CD14-positive monocyte (primary cell): ENCODE results near the gene DISP2. TPM values are rescaled to one million over a fixed set of nuclear protein-coding genes. Genes with fewer than 3 reads are reported as not detected.
A peak's percentile ranks its signal among the peaks of the same experiment; 100 is the strongest.

Experiments
- DNase-seq, 3 donors: peaks; one replicate each; pipeline ENCODE4 v3.0.0-alpha.2; 2011 to 2022
- H2AFZ ChIP-seq: 2 replicates; pipeline ENCODE4 v1.6.0; 2012; ENCODE audit warnings: mild to moderate bottlenecking, low read depth, low read length, inconsistent platforms; ENCODE audit not compliant: insufficient read depth, poor library complexity, severe bottlenecking
- H3K27ac ChIP-seq, 2 donors: 1 replicate in 1 of 2; 2 replicates in 1 of 2; pipeline ENCODE4 v1.5.1; 2012 to 2013; ENCODE audit warnings: low read length in 2 of 2, control low read depth in 1 of 2, inconsistent platforms in 1 of 2, low read depth in 1 of 2, mild to moderate bottlenecking in 1 of 2
- H3K27me3 ChIP-seq, 2 donors: one replicate each; pipeline versions ENCODE4 v1.6.0 to v1.6.1; 2011 to 2013; ENCODE audit warnings: low read length in 2 of 2; ENCODE audit not compliant: control insufficient read depth in 2 of 2, insufficient read depth in 2 of 2
- H3K36me3 ChIP-seq, 2 donors: replicated peaks in 1 of 2; 1 replicate in 1 of 2; 2 replicates in 1 of 2; pipeline versions ENCODE4 v1.5.1 to v1.6.1; 2012 to 2013; ENCODE audit warnings: low read length in 2 of 2, control low read depth in 1 of 2, inconsistent platforms in 1 of 2, mild to moderate bottlenecking in 1 of 2; ENCODE audit not compliant: insufficient read depth in 2 of 2, control insufficient read depth in 1 of 2
- H3K4me1 ChIP-seq, 2 donors: 1 replicate in 1 of 2; 2 replicates in 1 of 2; pipeline versions ENCODE4 v1.5.1 to v1.6.1; 2012 to 2013; ENCODE audit warnings: low read length in 2 of 2, control low read depth in 1 of 2, inconsistent platforms in 1 of 2, mild to moderate bottlenecking in 1 of 2, moderate library complexity in 1 of 2; ENCODE audit not compliant: insufficient read depth in 2 of 2, control insufficient read depth in 1 of 2
- H3K4me2 ChIP-seq: replicated peaks from 2 replicates; pipeline ENCODE3; 2012; ENCODE audit warnings: low read length, moderate library complexity, mild to moderate bottlenecking; ENCODE audit not compliant: poor library complexity, severe bottlenecking; ENCODE audit errors: extremely low read depth
- H3K4me3 ChIP-seq, 3 experiments: fragments of 200-600 bp in 1 of 3; sonication (generic) in 1 of 3; replicated peaks in 1 of 3; 1 replicate in 2 of 3; 2 replicates in 1 of 3; pipeline ENCODE4 v1.5.1; 2011 to 2013; ENCODE audit warnings: low read length in 3 of 3, mild to moderate bottlenecking in 3 of 3, control low read depth in 2 of 3, low read depth in 2 of 3, inconsistent platforms in 1 of 3, moderate library complexity in 1 of 3
- H3K79me2 ChIP-seq: 2 replicates; pipeline ENCODE4 v1.6.0; 2012; ENCODE audit warnings: mild to moderate bottlenecking, control low read depth, inconsistent platforms, low read length, moderate library complexity; ENCODE audit not compliant: insufficient read depth
- H3K9ac ChIP-seq: 2 replicates; pipeline ENCODE4 v1.6.0; 2017; ENCODE audit warnings: low read length, mild to moderate bottlenecking; ENCODE audit not compliant: insufficient read depth, poor library complexity, severe bottlenecking
- H3K9me3 ChIP-seq, 2 donors: replicated peaks in 1 of 2; 1 replicate in 1 of 2; 2 replicates in 1 of 2; pipeline versions ENCODE4 v1.5.1 to v1.6.1; 2012 to 2013; ENCODE audit warnings: low read length in 2 of 2, control low read depth in 1 of 2; ENCODE audit not compliant: control insufficient read depth in 1 of 2, insufficient read depth in 1 of 2
- H4K20me1 ChIP-seq: 2 replicates; pipeline ENCODE4 v1.6.0; 2012; ENCODE audit warnings: mild to moderate bottlenecking, low read length, control low read depth, moderate library complexity; ENCODE audit not compliant: insufficient read depth
- H3K27ac Mint-ChIP-seq, 7 donors: one replicate each; pipeline ENCODE4 v1.8.0; 2020; ENCODE audit warnings: mild to moderate bottlenecking in 7 of 7, mixed read lengths in 7 of 7, moderate library complexity in 6 of 7, inconsistent platforms in 2 of 7
- H3K27me3 Mint-ChIP-seq, 3 donors: one replicate each; pipeline ENCODE4 v1.8.0; 2021 to 2022; ENCODE audit warnings: low read depth in 3 of 3, mild to moderate bottlenecking in 3 of 3, mixed read lengths in 3 of 3, moderate library complexity in 3 of 3, inconsistent platforms in 1 of 3
- H3K36me3 Mint-ChIP-seq, 2 donors: one replicate each; pipeline ENCODE4 v1.8.0; 2020; ENCODE audit warnings: mixed read lengths in 2 of 2, inconsistent platforms in 1 of 2, mild to moderate bottlenecking in 1 of 2
- H3K4me1 Mint-ChIP-seq: one replicate; pipeline ENCODE4 v1.8.0; 2020; ENCODE audit warnings: mild to moderate bottlenecking, mixed read lengths
- H3K4me3 Mint-ChIP-seq, 2 donors: one replicate each; pipeline ENCODE4 v1.8.0; 2020; ENCODE audit warnings: mild to moderate bottlenecking in 2 of 2, mixed read lengths in 2 of 2, moderate library complexity in 1 of 2
- H3K9me3 Mint-ChIP-seq, 7 donors: one replicate each; pipeline ENCODE4 v1.8.0; 2020 to 2022; ENCODE audit warnings: mixed read lengths in 7 of 7, mild to moderate bottlenecking in 6 of 7, moderate library complexity in 6 of 7, inconsistent platforms in 2 of 7
- CTCF ChIP-seq: fragments of 200-600 bp; IDR thresholded peaks from one replicate; pipeline ENCODE4 v1.8.0; 2022; ENCODE audit warnings: antibody characterized with exemption, mild to moderate bottlenecking
- WGBS: methylation state at CpG from one replicate; pipeline ENCODE4 v1.1.5; 2013; ENCODE audit warnings: missing lambda C conversion rate; ENCODE audit not compliant: insufficient coverage; 5-methylcytosine and 5-hydroxymethylcytosine counted together
- intact Hi-C, 2 donors: fragments of 100-400 bp; cut with micrococcal nuclease; formaldehyde crosslinking; loops; one replicate each; pipeline versions ENCODE4 v1.15.0 to v1.15.1; 2023
- polyA plus RNA-seq, 3 donors: library from polyadenylated mRNA; depleted of rRNA in 1 of 3; unstranded in 2 of 3; stranded (reverse) in 1 of 3; fragments of 300-500 nt in 2 of 3; fragments of >200 nt in 1 of 3; fragmentation: Illumina TruSeq in 2 of 3; gene quantifications; 1 replicate in 2 of 3; 2 replicates in 1 of 3; pipeline ENCODE4 v1.2.3, GENCODE V29; 2012 to 2021

The DISP2 gene
- polyA plus RNA-seq, 3 donors: 0.01 TPM; not detected in 1

- no peaks in the 10 kb centered on the region for H4K20me1 ChIP-seq
- no peak overlapping the region for H3K9ac ChIP-seq
- no peak for TF ChIP-seq CTCF
- peaks cover 3 to 39% of the 10 kb centered on the region in 2 donors for H3K36me3 ChIP-seq
- H2AFZ ChIP-seq: no peak overlapping the region
- Mint-ChIP-seq H3K9me3 (peaks cover 0 to 1% (median 0%) of the 10 kb centered on the region in 7 donors), H3K27ac (peak overlapping the region in 2 of 7 donors; percentile 54 to 63), H3K36me3 (peaks cover 46 to 48% of the 10 kb centered on the region in 2 donors), H3K4me3 (peak overlapping the region in 1 of 2 donors; percentile 39), H3K27me3 (peaks cover 1 to 4% (median 2%) of the 10 kb centered on the region in 3 donors), H3K4me1 (peaks cover 94% of the 10 kb centered on the region)
- no peaks in the 10 kb centered on the region for H3K9me3 ChIP-seq
- H3K27me3 ChIP-seq: no peaks in the 10 kb centered on the region
- H3K4me2 ChIP-seq: no peak overlapping the region
- intact Hi-C loops: no loop called here
- DNase-seq: no peak
- 94% methylated on average over 7 of the region's 7 CpGs for WGBS
- peaks cover 23% of the 10 kb centered on the region for H3K79me2 ChIP-seq
- H3K27ac ChIP-seq: no peak overlapping the region
- peaks cover 77 to 85% of the 10 kb centered on the region in 2 donors for H3K4me1 ChIP-seq
- H3K4me3 ChIP-seq: no peak overlapping the region
Observed at GRCh38 chr15:40331637-40332036, 26.4 kb upstream of the DISP2 start.

GRCh38 chr15:40332113-40332781, 25.8 kb upstream of the DISP2 start:
- no peaks in the 10 kb centered on the region for H4K20me1 ChIP-seq
- peaks cover 3 to 33% of the 10 kb centered on the region in 2 donors for H3K36me3 ChIP-seq
- intact Hi-C loops: no loop called here
- DNase-seq: no peak
- peaks cover 80 to 85% of the 10 kb centered on the region in 2 donors for H3K4me1 ChIP-seq
- Mint-ChIP-seq H3K4me3 (peak overlapping the region in 1 of 2 donors; percentile 56), H3K9me3 (peaks cover 0 to 1% (median 0%) of the 10 kb centered on the region in 7 donors), H3K4me1 (peaks cover 95% of the 10 kb centered on the region), H3K27me3 (peaks cover 1 to 4% (median 3%) of the 10 kb centered on the region in 3 donors), H3K27ac (peak overlapping the region in 4 of 7 donors; percentile 58 to 97 (median 78)), H3K36me3 (peaks cover 40 to 42% of the 10 kb centered on the region in 2 donors)
- H3K79me2 ChIP-seq: peaks cover 16% of the 10 kb centered on the region
- no peak overlapping the region for H2AFZ ChIP-seq
- H3K9ac ChIP-seq: no peak overlapping the region
- peak overlapping the region in 1 of 2 donors; percentile 96 for H3K27ac ChIP-seq
- no peak overlapping the region for H3K4me3 ChIP-seq
- no peak for TF ChIP-seq CTCF
- no peaks in the 10 kb centered on the region for H3K9me3 ChIP-seq
- no peak overlapping the region for H3K4me2 ChIP-seq
- WGBS: 21% methylated on average over 4 of the region's 8 CpGs
- H3K27me3 ChIP-seq: no peaks in the 10 kb centered on the region
